ENCODE results near the gene ZC3H13.

Gene ZC3H13

GRCh38 chr13:46088821-46089562 lies 36.4 kb upstream of the ZC3H13 start:
- DNase-seq (ENCODE audit: low read depth in 1 of 2, low spot score in 1 of 2), result no peak

DNA sequence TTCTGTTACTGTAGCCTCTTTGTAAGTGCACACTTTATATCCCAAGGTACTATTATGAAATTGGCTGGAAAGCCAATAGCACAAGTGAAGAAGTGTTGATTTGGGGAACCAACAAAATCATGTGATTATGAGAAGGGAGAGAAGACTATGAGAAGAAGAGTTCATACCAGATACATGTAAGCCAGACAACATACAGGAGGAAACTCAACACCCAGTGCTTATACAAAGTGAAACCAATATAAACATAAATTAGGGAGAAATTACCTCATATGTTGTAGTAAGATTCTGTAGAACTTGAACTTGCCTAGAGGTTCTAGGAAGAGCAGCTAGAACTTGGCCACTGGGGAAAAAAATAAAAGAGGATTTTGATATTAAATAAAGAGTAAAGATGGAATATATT lies 34.9 kb upstream of the ZC3H13 start:
- Histone ChIP-seq H3K27me3 (ENCODE audit: insufficient read depth, poor library complexity, severe bottlenecking) (no peaks in the 10 kb centered on the region), H3K27ac (replicated peaks) (no peak overlapping the region), H3K4me3 (replicated peaks; ENCODE audit: insufficient read depth, low read length) (no peak overlapping the region)
- no peak for TF ChIP-seq CTCF (IDR thresholded peaks at IDR 0.05; ENCODE audit: insufficient read depth, low read length)
- TF ChIP-seq SPI1 (IDR thresholded peaks at IDR 0.05; ENCODE audit: borderline replicate concordance, low read depth), result no peak
- TF ChIP-seq REST (IDR thresholded peaks at IDR 0.05; ENCODE audit: insufficient replicate concordance, low read depth), result no peak
- no peak for TF ChIP-seq POLR2AphosphoS5 (IDR thresholded peaks at IDR 0.05; ENCODE audit: low read depth)
- TF ChIP-seq GABPA (IDR thresholded peaks at IDR 0.05; ENCODE audit: low read depth), result no peak
- no peak for DNase-seq (ENCODE audit: low read depth in 1 of 2, low spot score in 1 of 2)

More at GRCh38 chr13:46088821-46089562, 36.4 kb upstream of the ZC3H13 start:
- Histone ChIP-seq H3K4me3 (replicated peaks; ENCODE audit: insufficient read depth, low read length) (no peak overlapping the region), H3K27me3 (ENCODE audit: insufficient read depth, poor library complexity, severe bottlenecking) (no peaks in the 10 kb centered on the region), H3K27ac (replicated peaks) (no peak overlapping the region)
- no peak for TF ChIP-seq SPI1 (IDR thresholded peaks at IDR 0.05; ENCODE audit: borderline replicate concordance, low read depth)
- no peak for TF ChIP-seq POLR2AphosphoS5 (IDR thresholded peaks at IDR 0.05; ENCODE audit: low read depth)
- no peak for TF ChIP-seq GABPA (IDR thresholded peaks at IDR 0.05; ENCODE audit: low read depth)
- no peak for TF ChIP-seq REST (IDR thresholded peaks at IDR 0.05; ENCODE audit: insufficient replicate concordance, low read depth)
- no peak for TF ChIP-seq CTCF (IDR thresholded peaks at IDR 0.05; ENCODE audit: insufficient read depth, low read length)

- Histone ChIP-seq H3K4me3 (replicated peaks; ENCODE audit: insufficient read depth, low read length) (no peak overlapping the region), H3K27ac (replicated peaks) (no peak overlapping the region), H3K27me3 (ENCODE audit: insufficient read depth, poor library complexity, severe bottlenecking) (no peaks in the 10 kb centered on the region)
- TF ChIP-seq POLR2AphosphoS5 (IDR thresholded peaks at IDR 0.05; ENCODE audit: low read depth), result no peak
- no peak for TF ChIP-seq GABPA (IDR thresholded peaks at IDR 0.05; ENCODE audit: low read depth)
- TF ChIP-seq REST (IDR thresholded peaks at IDR 0.05; ENCODE audit: insufficient replicate concordance, low read depth), result no peak
- TF ChIP-seq CTCF (IDR thresholded peaks at IDR 0.05; ENCODE audit: insufficient read depth, low read length), result no peak
- no peak for TF ChIP-seq SPI1 (IDR thresholded peaks at IDR 0.05; ENCODE audit: borderline replicate concordance, low read depth)
- no peak for DNase-seq (ENCODE audit: low read depth in 1 of 2, low spot score in 1 of 2)
Measured at GRCh38 chr13:46086985-46087384, 34.4 kb upstream of the ZC3H13 start.
